ENCODE measurements around the gene ACTG2. TPM values are rescaled to one million over a fixed set of nuclear protein-coding genes. Genes with fewer than 3 reads are reported as not detected.
A peak's percentile ranks its signal among the peaks of the same experiment; 100 is the strongest.
"Not testable (repeated sequence)": the region's sequence is repeated elsewhere in the genome, so short reads cannot be mapped to it uniquely, and the experiment has no call there.

ACTG2 gene
- total RNA-seq, 4 donors from 2014 or later: 394 to 3,499 (median 729) TPM

DNA sequence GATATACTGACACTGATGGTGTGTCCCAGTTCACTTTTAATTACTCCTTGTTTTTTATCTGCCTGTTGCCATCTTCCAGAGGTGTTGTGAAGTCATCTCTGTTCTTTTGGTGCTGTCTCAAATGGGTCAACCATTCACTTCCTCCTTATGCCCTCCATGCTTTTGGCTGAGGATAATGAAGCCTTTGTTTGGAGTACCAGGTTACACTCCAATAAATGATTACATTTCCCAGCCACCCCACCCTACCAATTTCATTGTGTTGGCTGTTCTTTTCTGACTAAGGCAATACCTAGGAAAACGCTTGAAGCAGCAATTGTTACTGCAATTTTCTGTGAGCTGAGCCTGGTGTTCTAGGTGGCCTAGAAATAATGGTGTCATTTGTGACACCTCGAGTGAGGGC is 29.8 kb upstream of the ACTG2 start:
- H3K36me3 ChIP-seq: peaks cover 0 to 26% (median 10%) of the 10 kb centered on the region in 4 donors
- H3K27ac ChIP-seq: peak overlapping the region in 2 of 4 donors; percentile 3 to 52

DNA sequence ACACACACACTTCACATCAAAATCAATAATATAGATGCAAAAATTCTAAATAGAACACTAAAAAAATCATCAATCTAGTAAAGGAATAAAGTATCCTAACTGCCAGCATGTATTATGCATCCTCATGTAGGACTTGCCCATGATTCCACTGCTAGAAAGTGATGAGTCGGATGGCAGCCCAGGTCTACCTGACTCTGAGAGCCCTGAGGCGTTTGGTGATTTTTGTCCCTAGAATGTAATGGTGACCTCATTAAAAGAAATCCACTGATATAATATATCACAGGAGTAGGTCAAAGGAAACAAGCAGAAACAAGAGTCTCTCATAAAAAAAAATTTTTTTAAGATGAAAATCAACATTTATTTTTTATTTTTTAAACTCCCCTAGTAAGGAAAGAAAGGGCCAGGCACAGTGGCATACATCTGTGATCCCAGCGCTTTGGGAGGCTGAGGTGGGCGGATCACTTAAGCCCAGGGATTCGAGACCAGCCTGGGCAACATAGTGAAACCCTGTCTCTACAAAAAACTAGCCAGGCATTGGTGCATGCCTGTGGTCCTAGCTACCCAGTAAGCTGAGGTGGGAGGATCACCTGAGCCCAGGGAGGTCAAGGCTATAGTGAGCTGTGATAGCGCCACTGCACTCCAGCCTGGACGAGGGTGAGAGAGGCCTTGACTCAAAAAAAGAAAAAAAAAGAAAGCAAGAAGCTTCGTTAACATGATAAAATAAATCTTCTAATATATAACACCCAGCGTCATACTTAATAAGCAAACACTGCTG is 24.4 kb upstream of the ACTG2 start:
- Histone ChIP-seq H3K4me1 (peaks cover 0 to 12% (median 3%) of the 10 kb centered on the region in 4 donors), H3K27ac (peak overlapping the region in 2 of 4 donors; percentile 7 to 77), H3K4me3 (no peak overlapping the region), H3K27me3 (no peaks in the 10 kb centered on the region), H3K36me3 (peaks cover 0 to 5% (median 2%) of the 10 kb centered on the region in 4 donors), H3K9me3 (no peaks in the 10 kb centered on the region)
- intact Hi-C loops (cut with DNase I; ENCODE audit: low total_unique reads): no loop called here
- no peak for DNase-seq
- in situ Hi-C loops (cut with MboI; ENCODE audit: low pct_ligation_motif_present in 1 of 4, low pct_unique_long_range_greater_than_20kb in 1 of 4, low sequenced_read_pairs in 3 of 4): no loop called here
- WGBS, 2 donors (ENCODE audit: low coverage in 1 of 2): 81 to 93% methylated on average over 7 to 9 of the region's 9 CpGs
- no peak for TF ChIP-seq POLR2A (IDR thresholded peaks at IDR 0.05)
- no peak for TF ChIP-seq POLR2AphosphoS5 (IDR thresholded peaks at IDR 0.05)
- TF ChIP-seq EP300 (IDR thresholded peaks at IDR 0.05; ENCODE audit: low read depth): no peak

More for the DNA sequence above, 29.8 kb upstream of the ACTG2 start:
- no peak for DNase-seq
- H3K4me3 ChIP-seq: no peak overlapping the region
- H3K4me1 ChIP-seq: no peaks in the 10 kb centered on the region
- in situ Hi-C loops (cut with MboI; ENCODE audit: low pct_ligation_motif_present in 1 of 4, low pct_unique_long_range_greater_than_20kb in 1 of 4, low sequenced_read_pairs in 3 of 4): no loop called here
- no peak for TF ChIP-seq POLR2A (IDR thresholded peaks at IDR 0.05)
- no peak for TF ChIP-seq POLR2AphosphoS5 (IDR thresholded peaks at IDR 0.05)
- TF ChIP-seq EP300 (IDR thresholded peaks at IDR 0.05; ENCODE audit: low read depth): no peak
- TF ChIP-seq, protein P1, sequence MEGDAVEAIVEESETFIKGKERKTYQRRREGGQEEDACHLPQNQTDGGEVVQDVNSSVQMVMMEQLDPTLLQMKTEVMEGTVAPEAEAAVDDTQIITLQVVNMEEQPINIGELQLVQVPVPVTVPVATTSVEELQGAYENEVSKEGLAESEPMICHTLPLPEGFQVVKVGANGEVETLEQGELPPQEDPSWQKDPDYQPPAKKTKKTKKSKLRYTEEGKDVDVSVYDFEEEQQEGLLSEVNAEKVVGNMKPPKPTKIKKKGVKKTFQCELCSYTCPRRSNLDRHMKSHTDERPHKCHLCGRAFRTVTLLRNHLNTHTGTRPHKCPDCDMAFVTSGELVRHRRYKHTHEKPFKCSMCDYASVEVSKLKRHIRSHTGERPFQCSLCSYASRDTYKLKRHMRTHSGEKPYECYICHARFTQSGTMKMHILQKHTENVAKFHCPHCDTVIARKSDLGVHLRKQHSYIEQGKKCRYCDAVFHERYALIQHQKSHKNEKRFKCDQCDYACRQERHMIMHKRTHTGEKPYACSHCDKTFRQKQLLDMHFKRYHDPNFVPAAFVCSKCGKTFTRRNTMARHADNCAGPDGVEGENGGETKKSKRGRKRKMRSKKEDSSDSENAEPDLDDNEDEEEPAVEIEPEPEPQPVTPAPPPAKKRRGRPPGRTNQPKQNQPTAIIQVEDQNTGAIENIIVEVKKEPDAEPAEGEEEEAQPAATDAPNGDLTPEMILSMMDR (IDR thresholded peaks at IDR 0.05): no peak
- intact Hi-C loops (cut with DNase I; ENCODE audit: low total_unique reads): no loop called here
- H3K27me3 ChIP-seq: no peaks in the 10 kb centered on the region
- 22 to 39% methylated on average over 2 of the region's 2 CpGs for WGBS, 2 donors (ENCODE audit: low coverage in 1 of 2)
- H3K9me3 ChIP-seq: no peaks in the 10 kb centered on the region

DNA sequence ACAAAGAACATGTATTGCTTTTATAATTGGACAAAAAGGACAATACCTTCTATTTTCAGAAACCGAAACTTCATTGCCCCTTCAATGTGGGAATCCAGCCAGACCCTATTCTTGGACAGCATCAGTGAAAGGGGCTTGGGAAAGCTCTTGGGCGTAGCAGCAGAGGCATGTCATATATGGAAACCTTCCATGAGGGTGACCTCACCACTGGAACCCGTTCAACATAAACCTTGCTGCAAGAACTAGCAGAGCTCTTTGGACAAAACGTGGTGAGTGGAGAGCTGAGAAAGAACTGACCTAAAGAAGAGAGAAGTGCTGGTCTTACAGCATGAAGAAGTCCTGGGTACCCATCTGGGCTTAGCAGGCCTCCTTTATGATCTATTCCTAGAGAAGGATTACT is 22.7 kb upstream of the ACTG2 start:
- Histone ChIP-seq H3K27ac (peak overlapping the region; percentile 76 to 82 (median 78)), H3K4me1 (peaks cover 0 to 12% (median 3%) of the 10 kb centered on the region in 4 donors), H3K4me3 (no peak overlapping the region), H3K9me3 (no peaks in the 10 kb centered on the region), H3K36me3 (peaks cover 0 to 5% (median 0%) of the 10 kb centered on the region in 4 donors), H3K27me3 (no peaks in the 10 kb centered on the region)
- intact Hi-C loops (cut with DNase I; ENCODE audit: low total_unique reads): no loop called here
- peak in 2 of 3 donors; percentile 45 to 51 for TF ChIP-seq POLR2AphosphoS5 (IDR thresholded peaks at IDR 0.05)
- no peak for TF ChIP-seq EP300 (IDR thresholded peaks at IDR 0.05; ENCODE audit: low read depth)
- 46 to 61% methylated on average over 2 to 4 of the region's 4 CpGs for WGBS, 2 donors (ENCODE audit: low coverage in 1 of 2)
- DNase-seq: peak; percentile 66
- in situ Hi-C loops (cut with MboI; ENCODE audit: low pct_ligation_motif_present in 1 of 4, low pct_unique_long_range_greater_than_20kb in 1 of 4, low sequenced_read_pairs in 3 of 4): no loop called here

DNA sequence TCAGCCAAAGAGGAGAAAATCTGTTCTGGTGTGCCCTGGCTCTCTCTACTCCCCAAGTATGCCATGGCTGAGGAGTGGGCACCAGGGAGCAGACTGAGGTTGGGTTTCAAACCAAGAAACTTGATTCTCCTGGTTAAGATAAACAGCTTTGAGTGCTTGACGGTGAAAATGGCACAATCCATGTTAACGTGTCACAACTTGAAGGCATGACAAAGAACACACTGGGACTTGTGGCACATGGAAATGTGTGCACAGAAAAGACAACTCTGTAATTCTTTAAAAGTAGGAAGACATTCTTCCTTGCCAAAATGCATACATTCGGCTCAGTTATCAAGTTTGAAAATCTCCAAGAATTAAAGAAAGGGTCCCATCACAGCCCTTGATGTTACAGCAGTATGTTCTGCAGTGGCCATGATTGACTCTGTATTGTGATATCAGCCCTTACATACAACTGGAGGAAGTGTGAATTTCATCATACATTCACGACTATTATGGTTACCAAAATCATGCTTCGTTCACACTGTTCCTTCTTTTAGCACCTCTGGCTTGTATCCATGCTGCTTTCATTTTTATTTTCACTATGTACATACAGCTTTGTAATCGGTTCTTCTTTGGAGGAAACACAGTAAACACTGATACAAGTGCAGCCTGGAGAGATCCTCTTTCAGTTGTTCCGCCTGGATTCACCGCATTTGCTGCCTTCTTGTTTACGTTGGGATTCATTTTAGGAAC is 15.6 kb upstream of the ACTG2 start:
- Histone ChIP-seq H3K9me3 (no peaks in the 10 kb centered on the region), H3K27ac (peak overlapping the region; percentile 38 to 77 (median 50)), H3K27me3 (no peaks in the 10 kb centered on the region), H3K36me3 (no peaks in the 10 kb centered on the region), H3K4me1 (peaks cover 0 to 11% (median 3%) of the 10 kb centered on the region in 4 donors), H3K4me3 (peak overlapping the region in 1 of 4 donors; percentile 13)
- TF ChIP-seq POLR2AphosphoS5 (IDR thresholded peaks at IDR 0.05): no peak
- TF ChIP-seq POLR2A (IDR thresholded peaks at IDR 0.05): no peak
- intact Hi-C loops (cut with DNase I; ENCODE audit: low total_unique reads): no loop called here
- 29 to 41% methylated on average over 9 of the region's 9 CpGs for WGBS, 2 donors (ENCODE audit: low coverage in 1 of 2)
- in situ Hi-C loops (cut with MboI; ENCODE audit: low pct_ligation_motif_present in 1 of 4, low pct_unique_long_range_greater_than_20kb in 1 of 4, low sequenced_read_pairs in 3 of 4): no loop called here
- no peak for DNase-seq

DNA sequence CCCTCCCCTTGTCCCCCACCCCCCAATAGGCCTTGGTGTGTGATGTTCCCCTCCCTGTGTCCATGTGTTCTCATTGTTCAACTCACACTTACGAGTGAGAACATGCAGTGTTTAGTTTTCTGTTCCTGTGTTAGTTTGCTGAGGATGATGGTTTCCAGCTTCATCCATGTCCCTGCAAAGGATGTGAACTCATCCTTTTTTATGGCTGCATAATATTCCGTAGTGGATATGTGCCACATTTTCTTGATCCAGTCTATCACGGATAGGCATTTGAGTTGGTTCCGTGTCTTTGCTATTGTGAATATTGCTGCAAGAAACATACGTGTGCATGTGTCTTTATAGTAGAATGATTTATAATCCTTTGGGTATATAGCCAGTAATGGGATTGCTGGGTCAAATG is 14.8 kb upstream of the ACTG2 start:
- H3K9me3 ChIP-seq; H3K36me3 ChIP-seq; in situ Hi-C loops (cut with MboI; ENCODE audit: low pct_ligation_motif_present in 1 of 4, low pct_unique_long_range_greater_than_20kb in 1 of 4, low sequenced_read_pairs in 3 of 4); H3K4me3 ChIP-seq; intact Hi-C loops (cut with DNase I; ENCODE audit: low total_unique reads); DNase-seq; H3K27me3 ChIP-seq: not testable (repeated sequence)
- H3K4me1 ChIP-seq: peaks cover 0 to 11% (median 3%) of the 10 kb centered on the region in 4 donors
- WGBS, 2 donors (ENCODE audit: low coverage in 1 of 2): 83 to 94% methylated on average over 2 to 5 of the region's 5 CpGs
- H3K27ac ChIP-seq: peak overlapping the region in 3 of 4 donors; percentile 36 to 77 (median 50)

DNA sequence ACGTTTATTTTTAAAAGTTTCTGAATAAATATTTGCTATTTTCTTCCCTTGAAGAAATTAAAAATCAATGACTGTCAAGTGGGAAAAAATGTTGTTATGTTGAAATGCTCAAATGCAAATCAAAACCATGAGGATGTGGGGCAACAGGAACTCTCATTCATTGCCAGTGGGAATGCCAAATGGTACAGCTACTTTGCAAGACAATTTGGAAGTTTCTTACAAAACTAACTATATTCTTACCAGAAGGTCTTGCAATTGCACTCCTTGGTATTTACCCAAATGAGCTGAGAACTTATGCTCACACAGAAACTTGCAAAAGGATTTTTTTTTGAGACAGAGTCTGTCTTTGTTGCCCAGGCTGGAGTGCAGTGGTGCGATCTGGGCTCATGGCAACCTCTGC is 7.4 kb upstream of the ACTG2 start:
- TF ChIP-seq EP300 (IDR thresholded peaks at IDR 0.05; ENCODE audit: low read depth) (no peak), POLR2A (IDR thresholded peaks at IDR 0.05) (no peak), POLR2AphosphoS5 (IDR thresholded peaks at IDR 0.05) (no peak)
- TF ChIP-seq, protein P1 (IDR thresholded peaks at IDR 0.05): no peak
- in situ Hi-C loops (cut with MboI; ENCODE audit: low pct_ligation_motif_present in 1 of 4, low pct_unique_long_range_greater_than_20kb in 1 of 4, low sequenced_read_pairs in 3 of 4) (no loop called here), intact Hi-C loops (cut with DNase I; ENCODE audit: low total_unique reads) (no loop called here)
- H3K9me3 ChIP-seq: no peaks in the 10 kb centered on the region
- H3K4me1 ChIP-seq: no peaks in the 10 kb centered on the region
- H3K27ac ChIP-seq: no peak overlapping the region
- no peak overlapping the region for H3K4me3 ChIP-seq
- WGBS, 2 donors (ENCODE audit: low coverage in 1 of 2): 35 to 70% methylated on average over 1 to 2 of the region's 2 CpGs
- no peaks in the 10 kb centered on the region for H3K27me3 ChIP-seq
- H3K36me3 ChIP-seq: no peaks in the 10 kb centered on the region
- no peak for DNase-seq

All from transverse colon (tissue), 4 donors.